Mammary epithelial cell (primary cell): Measurements from ENCODE around the gene SLC9A1.
A peak's percentile ranks its signal among the peaks of the same experiment; 100 is the strongest.

ENCODE experiments used
- EZH2 ChIP-seq: IDR thresholded peaks from 2 replicates; pipeline ENCODE4 v1.6.1; 2012; ENCODE audit warnings: low read length, inconsistent platforms, borderline replicate concordance
- TF ChIP-seq, protein P1 (sequence below), 2 donors: IDR thresholded peaks in 1 of 2; conservative IDR thresholded peaks in 1 of 2; 2 replicates each; pipeline ENCODE4 v1.5.1; 2011 to 2012; ENCODE audit warnings: inconsistent platforms in 2 of 2, low read length in 2 of 2, mild to moderate bottlenecking in 2 of 2, control low read depth in 1 of 2, low read depth in 1 of 2; ENCODE audit not compliant: insufficient read depth in 1 of 2; ENCODE audit errors: extremely low read depth in 1 of 2

DNA sequence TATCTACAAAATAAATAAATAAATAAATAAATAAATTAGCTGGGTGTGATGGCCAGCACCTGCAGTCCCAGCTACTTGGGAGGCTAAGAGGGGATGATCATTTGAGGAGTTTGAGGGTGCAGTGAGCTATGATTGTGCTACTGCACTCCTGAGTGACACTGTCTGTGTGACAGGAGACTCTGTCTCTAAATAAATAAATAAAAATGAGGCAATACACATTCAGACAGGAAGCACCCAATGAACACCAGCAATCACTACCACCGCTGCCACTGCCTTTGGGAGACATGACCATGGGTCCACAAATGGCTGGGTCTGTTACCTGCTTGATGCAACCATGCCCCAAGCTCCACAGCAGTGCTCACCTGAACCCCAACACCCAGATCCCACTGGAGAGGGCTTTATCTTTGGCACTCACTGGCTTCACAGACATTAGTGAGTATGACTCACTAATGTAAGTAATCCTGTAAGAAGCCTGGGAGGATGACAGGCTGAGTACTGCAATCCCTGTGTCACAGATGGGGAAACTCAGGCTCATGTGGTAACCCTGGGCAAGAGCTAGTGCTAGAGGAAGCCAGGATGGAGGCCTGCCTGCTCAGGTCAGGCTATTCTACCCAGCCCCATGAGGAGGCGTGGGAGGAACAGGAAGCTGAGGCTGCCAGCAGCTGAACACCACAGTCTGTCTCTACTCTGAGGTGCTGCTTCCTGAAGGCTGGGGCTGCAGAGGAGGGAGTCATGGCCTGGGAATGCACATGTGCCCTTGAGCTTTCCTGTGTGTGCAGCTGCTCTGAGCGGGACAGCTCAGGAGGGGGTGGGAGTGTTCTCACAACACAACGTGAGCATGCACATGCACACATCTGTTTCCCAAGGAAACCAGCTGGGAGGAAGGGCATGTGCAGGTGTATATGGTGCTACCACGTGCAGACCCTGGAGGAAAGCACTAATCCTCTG is 43.0 kb downstream of the SLC9A1 start:
- TF ChIP-seq, protein P1, sequence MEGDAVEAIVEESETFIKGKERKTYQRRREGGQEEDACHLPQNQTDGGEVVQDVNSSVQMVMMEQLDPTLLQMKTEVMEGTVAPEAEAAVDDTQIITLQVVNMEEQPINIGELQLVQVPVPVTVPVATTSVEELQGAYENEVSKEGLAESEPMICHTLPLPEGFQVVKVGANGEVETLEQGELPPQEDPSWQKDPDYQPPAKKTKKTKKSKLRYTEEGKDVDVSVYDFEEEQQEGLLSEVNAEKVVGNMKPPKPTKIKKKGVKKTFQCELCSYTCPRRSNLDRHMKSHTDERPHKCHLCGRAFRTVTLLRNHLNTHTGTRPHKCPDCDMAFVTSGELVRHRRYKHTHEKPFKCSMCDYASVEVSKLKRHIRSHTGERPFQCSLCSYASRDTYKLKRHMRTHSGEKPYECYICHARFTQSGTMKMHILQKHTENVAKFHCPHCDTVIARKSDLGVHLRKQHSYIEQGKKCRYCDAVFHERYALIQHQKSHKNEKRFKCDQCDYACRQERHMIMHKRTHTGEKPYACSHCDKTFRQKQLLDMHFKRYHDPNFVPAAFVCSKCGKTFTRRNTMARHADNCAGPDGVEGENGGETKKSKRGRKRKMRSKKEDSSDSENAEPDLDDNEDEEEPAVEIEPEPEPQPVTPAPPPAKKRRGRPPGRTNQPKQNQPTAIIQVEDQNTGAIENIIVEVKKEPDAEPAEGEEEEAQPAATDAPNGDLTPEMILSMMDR (conservative IDR thresholded peaks at IDR 0.05 in 1 of 2, IDR thresholded peaks at IDR 0.05 in 1 of 2; ENCODE audit: extremely low read depth in 1 of 2, insufficient read depth in 1 of 2, low read depth in 1 of 2, low read length in 2 of 2) = peak; percentile 8 to 65
- TF ChIP-seq EZH2 = no peak
